ENCODE data around the gene OSBPL8. TPM values are rescaled to one million over a fixed set of nuclear protein-coding genes. Genes with fewer than 3 reads are reported as not detected.

Gene OSBPL8
- total and polyA plus RNA-seq, 10 of the 15 experiments (the other 5 are each of a cell fraction or from before 2014, with no cell fraction given): 10.4 to 58.0 (median 32.0) TPM

DNA sequence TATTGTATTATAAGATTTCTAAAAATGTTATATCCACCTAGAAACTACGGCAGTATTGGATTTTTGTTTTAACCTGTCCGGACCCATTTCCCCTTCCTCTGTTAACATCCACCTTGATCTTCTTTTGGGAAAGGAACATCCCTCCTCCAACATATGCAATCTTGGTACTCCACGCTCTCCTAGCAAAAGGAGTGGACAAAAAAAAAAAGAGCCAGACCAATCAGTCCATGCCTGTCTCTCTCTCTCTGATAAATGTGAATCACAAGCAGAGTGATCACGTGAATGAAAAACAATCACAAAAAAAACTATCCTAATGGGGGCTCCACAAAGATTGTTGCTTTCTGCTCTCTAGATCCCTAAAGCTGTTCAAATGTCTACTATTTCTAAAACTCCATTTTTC is 27.1 kb downstream of the OSBPL8 start (continued):
- TF ChIP-seq, protein P1, sequence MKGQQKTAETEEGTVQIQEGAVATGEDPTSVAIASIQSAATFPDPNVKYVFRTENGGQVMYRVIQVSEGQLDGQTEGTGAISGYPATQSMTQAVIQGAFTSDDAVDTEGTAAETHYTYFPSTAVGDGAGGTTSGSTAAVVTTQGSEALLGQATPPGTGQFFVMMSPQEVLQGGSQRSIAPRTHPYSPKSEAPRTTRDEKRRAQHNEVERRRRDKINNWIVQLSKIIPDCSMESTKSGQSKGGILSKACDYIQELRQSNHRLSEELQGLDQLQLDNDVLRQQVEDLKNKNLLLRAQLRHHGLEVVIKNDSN (IDR thresholded peaks at IDR 0.05; ENCODE audit: borderline replicate concordance, extremely low read length, insufficient read depth, low read depth, low read length): no peak
- TF ChIP-seq SREBF2 (IDR thresholded peaks at IDR 0.05; ENCODE audit: low read length): no peak
- TF ChIP-seq CBX3 (IDR thresholded peaks at IDR 0.05; ENCODE audit: borderline replicate concordance, low read depth): no peak
- no peak for TF ChIP-seq TCF3 (IDR thresholded peaks at IDR 0.05; ENCODE audit: borderline replicate concordance, insufficient read depth, low read depth, low read length)
- TF ChIP-seq MTA3 (IDR thresholded peaks at IDR 0.05; ENCODE audit: borderline replicate concordance, low read length): no peak
- no peak for TF ChIP-seq CREB1 (IDR thresholded peaks at IDR 0.05; ENCODE audit: low read depth)
- no peak for TF ChIP-seq NFYA (IDR thresholded peaks at IDR 0.05; ENCODE audit: borderline replicate concordance, low read depth, low read length)
- TF ChIP-seq RAD51 (IDR thresholded peaks at IDR 0.05): no peak
- TF ChIP-seq STAT1 (conservative IDR thresholded peaks at IDR 0.05): no peak
- no peak for TF ChIP-seq FOS (IDR thresholded peaks at IDR 0.05; ENCODE audit: borderline replicate concordance, extremely low read depth, insufficient read length)

DNA sequence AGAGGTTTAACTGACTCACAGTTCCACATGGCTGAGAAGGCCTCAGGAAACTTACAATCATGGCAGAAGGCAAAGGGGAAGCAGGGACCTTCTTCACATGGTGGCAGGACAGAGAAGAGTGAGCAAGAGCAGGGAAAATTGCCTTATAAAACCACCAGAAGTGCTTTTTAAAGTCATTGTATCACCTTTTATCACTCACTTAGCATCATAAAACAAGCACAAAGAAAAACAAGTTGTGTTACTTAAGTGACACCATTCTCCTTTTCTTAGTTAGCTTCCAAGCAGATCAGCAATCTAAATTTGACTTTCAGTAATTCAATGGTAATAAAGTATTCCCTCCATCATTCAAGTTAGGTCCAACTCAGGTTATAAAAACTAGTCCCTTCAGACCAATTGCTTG is 28.5 kb downstream of the OSBPL8 start:
- no peak overlapping the region for H2AFZ ChIP-seq (ENCODE audit: control insufficient read depth, low read depth, low read length)
- FAIRE-seq: peak; percentile 7
- intact Hi-C loops (cut with micrococcal nuclease; ENCODE audit: unreplicated experiment) (no loop called here), in situ Hi-C loops (cut with MboI) (no loop called here)
- no peak for ATAC-seq
- ChIA-PET POLR2A (no interaction called here), CTCF (no interaction called here), RAD21 (ENCODE audit: unreplicated experiment) (no interaction called here), SMC1A (ENCODE audit: uncharacterized antibody, unreplicated experiment) (no interaction called here)
- BruUV-seq (replicated peaks): no TSS peak
- no peak for DNase-seq (ENCODE audit: low read depth, low spot score)
- TF ChIP-seq JUND (IDR thresholded peaks at IDR 0.05; ENCODE audit: low read depth, low read length): no peak
- no peak for TF ChIP-seq TARDBP (IDR thresholded peaks at IDR 0.05; ENCODE audit: borderline replicate concordance)
- TF ChIP-seq ESRRA (IDR thresholded peaks at IDR 0.05; ENCODE audit: low read length): no peak
- no peak for TF ChIP-seq POU2F2 (IDR thresholded peaks at IDR 0.05; ENCODE audit: borderline replicate concordance, low read depth, low read length)
- no peak for TF ChIP-seq CREM (IDR thresholded peaks at IDR 0.05; ENCODE audit: low read depth)
- TF ChIP-seq SUPT20H (IDR thresholded peaks at IDR 0.05; ENCODE audit: borderline replicate concordance, control insufficient read depth, low read depth, low read length): no peak
- no peaks in the 10 kb centered on the region for H3K36me3 ChIP-seq (ENCODE audit: control insufficient read depth in 2 of 2, insufficient read depth in 2 of 2, low read length in 1 of 2)
- H4K20me1 ChIP-seq (ENCODE audit: control insufficient read depth, insufficient read depth): no peaks in the 10 kb centered on the region
- H3K27ac ChIP-seq (ENCODE audit: control insufficient read depth, insufficient read depth): no peak overlapping the region
- H3K9ac ChIP-seq (ENCODE audit: control insufficient read depth, insufficient read depth, low read length): no peak overlapping the region
- no peak overlapping the region for H3K4me3 ChIP-seq
- H3K27me3 ChIP-seq (replicated peaks in 1 of 2; ENCODE audit: control insufficient read depth in 2 of 2, insufficient read depth in 2 of 2, low read length in 1 of 2): no peaks in the 10 kb centered on the region
- peaks cover 2% of the 10 kb centered on the region; the same call in 2 of the 3 replicates for H3K9me3 ChIP-seq (replicated peaks; ENCODE audit: control insufficient read depth, insufficient read depth, low read length)
- H3K4me2 ChIP-seq (ENCODE audit: control insufficient read depth, insufficient read depth): no peak overlapping the region
- H3K4me1 ChIP-seq (ENCODE audit: control insufficient read depth, insufficient read depth, low read length): no peaks in the 10 kb centered on the region
- H3K79me2 ChIP-seq (ENCODE audit: control insufficient read depth, insufficient read depth, low read length): no peaks in the 10 kb centered on the region; the same call in 1 of the 2 replicates

All from GM12878 (cell line).